Measurements from ENCODE around the gene PPIE.

PPIE gene

DNA sequence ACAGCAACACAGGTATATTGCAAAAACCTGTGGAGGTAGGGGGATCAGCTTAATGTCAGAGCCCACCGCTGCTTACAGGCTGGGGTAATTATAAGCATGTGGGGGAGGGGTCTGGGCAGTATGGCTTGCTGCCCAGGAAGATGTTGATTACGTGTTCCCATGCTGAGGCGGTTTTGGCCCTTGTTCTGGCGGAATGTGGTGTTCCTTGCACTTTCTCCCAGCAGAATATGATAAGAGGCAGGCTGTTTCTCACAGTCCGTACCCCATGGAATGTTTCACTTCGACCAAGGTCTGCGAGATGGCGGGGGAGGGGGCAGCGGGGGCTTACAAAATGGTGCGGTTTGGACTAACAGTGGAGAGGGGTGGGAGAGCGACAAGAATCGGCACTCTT, 37.6 kb upstream of the PPIE start:
- TF ChIP-seq, protein P1, sequence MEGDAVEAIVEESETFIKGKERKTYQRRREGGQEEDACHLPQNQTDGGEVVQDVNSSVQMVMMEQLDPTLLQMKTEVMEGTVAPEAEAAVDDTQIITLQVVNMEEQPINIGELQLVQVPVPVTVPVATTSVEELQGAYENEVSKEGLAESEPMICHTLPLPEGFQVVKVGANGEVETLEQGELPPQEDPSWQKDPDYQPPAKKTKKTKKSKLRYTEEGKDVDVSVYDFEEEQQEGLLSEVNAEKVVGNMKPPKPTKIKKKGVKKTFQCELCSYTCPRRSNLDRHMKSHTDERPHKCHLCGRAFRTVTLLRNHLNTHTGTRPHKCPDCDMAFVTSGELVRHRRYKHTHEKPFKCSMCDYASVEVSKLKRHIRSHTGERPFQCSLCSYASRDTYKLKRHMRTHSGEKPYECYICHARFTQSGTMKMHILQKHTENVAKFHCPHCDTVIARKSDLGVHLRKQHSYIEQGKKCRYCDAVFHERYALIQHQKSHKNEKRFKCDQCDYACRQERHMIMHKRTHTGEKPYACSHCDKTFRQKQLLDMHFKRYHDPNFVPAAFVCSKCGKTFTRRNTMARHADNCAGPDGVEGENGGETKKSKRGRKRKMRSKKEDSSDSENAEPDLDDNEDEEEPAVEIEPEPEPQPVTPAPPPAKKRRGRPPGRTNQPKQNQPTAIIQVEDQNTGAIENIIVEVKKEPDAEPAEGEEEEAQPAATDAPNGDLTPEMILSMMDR (IDR thresholded peaks at IDR 0.05; ENCODE audit: low read depth, low read length): no peak
- H3K4me3 ChIP-seq (ENCODE audit: low read depth, low read length): no peak overlapping the region

DNA sequence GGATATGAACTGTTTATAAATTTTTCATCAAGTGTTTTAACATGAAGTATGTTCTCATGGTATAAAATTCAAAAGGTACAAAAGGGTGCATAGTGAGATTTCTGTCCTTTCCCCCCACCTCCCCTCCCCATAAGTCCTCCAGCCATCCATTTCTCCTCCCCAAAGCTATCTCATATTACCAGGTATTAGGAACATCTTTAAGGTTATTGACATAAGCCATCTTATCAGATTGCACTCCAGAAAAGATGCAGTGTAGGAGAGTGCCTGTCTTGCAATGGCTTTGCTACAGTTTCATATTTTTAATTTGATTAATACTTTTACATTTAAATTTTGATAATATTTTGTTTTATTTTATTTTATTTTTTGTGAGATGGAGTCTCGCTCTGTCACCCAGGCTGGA, 33.9 kb upstream of the PPIE start:
- H3K4me3 ChIP-seq (ENCODE audit: low read depth, low read length): no peak overlapping the region

DNA sequence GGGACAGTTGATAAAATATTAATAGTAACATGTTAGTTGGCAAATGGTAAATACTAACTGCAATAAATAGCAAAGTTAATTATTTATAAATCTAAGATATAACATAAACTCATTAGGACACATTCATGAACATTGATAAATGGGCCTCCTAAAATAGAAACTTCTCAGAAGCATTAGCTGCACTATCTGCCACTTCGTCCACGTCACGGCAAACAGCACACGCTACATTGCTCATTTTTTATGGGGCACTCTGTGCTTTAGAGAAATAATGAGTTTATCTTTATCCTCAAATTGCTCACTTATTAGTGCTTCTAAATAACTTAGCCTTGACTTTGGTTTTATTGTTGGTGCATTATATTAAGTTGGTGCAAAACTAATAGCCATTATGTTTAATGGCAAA, 31.2 kb upstream of the PPIE start:
- no peak overlapping the region for H3K4me3 ChIP-seq (ENCODE audit: low read depth, low read length)
- TF ChIP-seq, protein P1 (IDR thresholded peaks at IDR 0.05; ENCODE audit: low read depth, low read length): no peak

More for the DNA sequence above, 33.9 kb upstream of the PPIE start:
- TF ChIP-seq, protein P1 (IDR thresholded peaks at IDR 0.05; ENCODE audit: low read depth, low read length): no peak

DNA sequence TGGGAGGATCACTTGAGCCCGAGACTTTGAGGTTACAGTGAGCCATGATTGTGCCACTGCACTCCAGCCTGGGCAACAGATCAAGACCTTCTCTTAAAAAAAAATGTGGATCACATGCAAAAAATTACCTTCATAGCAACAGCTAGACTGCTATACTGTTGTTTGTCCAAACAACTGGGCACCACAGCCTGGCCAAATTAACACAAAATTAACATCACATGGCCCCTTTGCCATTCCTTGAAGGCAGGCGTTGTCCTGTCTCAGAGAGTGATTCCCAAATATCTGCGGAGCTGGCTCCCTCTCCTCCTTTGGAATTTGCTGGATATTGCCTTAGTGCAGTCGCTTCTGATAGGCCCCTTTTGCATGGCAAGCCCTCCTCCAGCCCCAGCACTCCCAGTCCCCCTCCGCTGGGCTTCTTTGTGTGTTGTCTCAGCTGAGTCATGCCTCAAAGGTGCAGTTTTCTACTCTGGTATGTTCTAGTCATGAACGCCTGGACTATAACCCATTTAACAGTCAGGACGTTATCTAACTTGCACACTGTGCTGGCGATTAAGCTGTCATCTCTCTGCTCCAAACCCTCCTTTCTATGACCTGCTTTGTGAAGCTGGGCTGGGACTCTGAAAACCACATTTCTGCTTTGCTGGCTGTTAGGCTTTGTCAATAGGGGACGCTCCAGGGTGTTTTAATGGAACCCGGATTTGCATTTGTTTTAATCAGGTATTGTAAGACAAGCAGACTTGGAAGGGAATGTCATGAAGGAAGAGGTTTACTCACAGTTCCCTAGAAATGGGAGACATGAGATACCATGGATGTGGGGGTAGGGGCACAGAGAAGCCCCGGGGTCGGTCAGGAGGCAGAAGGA, 27.3 kb upstream of the PPIE start:
- TF ChIP-seq, protein P1 (IDR thresholded peaks at IDR 0.05; ENCODE audit: low read depth, low read length): no peak
- H3K4me3 ChIP-seq (ENCODE audit: low read depth, low read length): no peak overlapping the region

DNA sequence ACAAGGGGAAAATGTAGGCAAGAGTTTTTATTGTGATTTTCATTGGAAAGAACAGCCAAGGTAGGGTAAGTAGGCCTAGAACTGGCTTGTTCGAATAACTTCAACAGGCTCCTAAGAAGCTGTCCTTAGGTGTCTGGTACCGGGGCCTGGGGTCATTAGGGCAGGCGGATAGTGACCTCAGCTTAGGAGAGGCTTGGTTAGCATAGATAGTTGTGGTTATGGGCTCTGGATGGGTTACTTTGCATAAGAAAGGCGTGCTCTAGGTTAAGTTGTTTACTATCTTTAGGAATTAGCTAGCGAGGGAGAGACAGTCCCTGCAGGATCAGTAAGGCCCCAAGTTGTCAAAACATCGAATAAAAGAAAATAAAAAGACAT, 26.7 kb upstream of the PPIE start:
- no peak overlapping the region for H3K4me3 ChIP-seq (ENCODE audit: low read depth, low read length)
- TF ChIP-seq, protein P1 (IDR thresholded peaks at IDR 0.05; ENCODE audit: low read depth, low read length): no peak

DNA sequence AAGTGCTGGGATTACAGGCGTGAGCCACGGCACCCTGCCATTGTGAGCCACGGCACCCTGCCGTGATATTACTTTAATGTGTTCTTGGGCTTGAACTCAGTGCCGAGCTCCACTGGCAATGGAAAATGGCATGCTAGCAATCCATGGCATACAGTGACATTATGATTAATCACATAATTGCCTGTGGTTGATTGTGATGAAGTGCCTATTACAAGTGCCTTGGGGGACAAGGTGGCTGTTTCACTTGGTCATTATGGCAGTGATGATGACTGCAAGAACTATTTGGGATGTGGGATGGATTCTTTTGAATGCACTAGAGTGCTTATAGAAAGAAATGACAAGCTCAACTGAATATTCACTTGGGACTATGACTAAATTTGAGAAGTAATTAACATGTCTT, 25.1 kb upstream of the PPIE start:
- H3K4me3 ChIP-seq (ENCODE audit: low read depth, low read length): no peak overlapping the region
- TF ChIP-seq, protein P1 (IDR thresholded peaks at IDR 0.05; ENCODE audit: low read depth, low read length): no peak

DNA sequence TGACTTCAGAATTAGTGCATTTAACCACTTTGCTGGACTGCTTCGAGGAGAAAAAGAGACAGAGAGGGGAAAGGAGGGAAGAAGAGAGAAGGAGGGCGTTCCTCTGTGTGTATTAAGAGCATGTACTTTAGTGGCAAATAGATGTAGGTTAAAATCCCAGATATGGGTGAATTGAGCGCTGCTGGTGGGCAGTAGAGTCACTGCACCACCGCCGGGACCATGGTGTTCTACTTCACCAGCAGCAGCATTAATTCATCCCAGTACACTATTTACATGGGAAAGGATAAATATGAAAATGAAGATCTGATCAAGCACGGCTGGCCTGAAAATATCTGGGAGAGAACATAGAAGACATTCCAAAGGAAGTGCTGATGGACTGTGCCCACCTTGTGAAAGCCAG, 20.9 kb upstream of the PPIE start:
- TF ChIP-seq, protein P1 (IDR thresholded peaks at IDR 0.05; ENCODE audit: low read depth, low read length): no peak
- H3K4me3 ChIP-seq (ENCODE audit: low read depth, low read length): no peak overlapping the region

All from WI38 (cell line).